DMS53 treated with DMSO at 0.1 percent for 48 hours (cell line): ENCODE measurements around the gene TMPRSS15.
A peak's percentile ranks its signal among the peaks of the same experiment; 100 is the strongest.

Experiments used
- DNase-seq: peaks from one replicate; lab custom pipeline; 2025; ENCODE audit not compliant: unreplicated experiment; lab: John Stamatoyannopoulos, UW

TMPRSS15 gene

GRCh38 chr21:18350216-18350615 is 53.4 kb downstream of the TMPRSS15 start:
- DNase-seq, result no peak

- no peak for DNase-seq
These were observed 54.1 kb downstream of the TMPRSS15 start for GRCh38 chr21:18349468-18349867.

GRCh38 chr21:18340387-18340942 is 63.1 kb downstream of the TMPRSS15 start:
- no peak for DNase-seq

GRCh38 chr21:18335651-18336236 is 67.8 kb downstream of the TMPRSS15 start:
- no peak for DNase-seq

- DNase-seq, result no peak
These were observed 69.5 kb downstream of the TMPRSS15 start for GRCh38 chr21:18334066-18334465.

GRCh38 chr21:18318156-18318555 is 85.4 kb downstream of the TMPRSS15 start:
- no peak for DNase-seq

- DNase-seq, result no peak
These were observed 105.4 kb downstream of the TMPRSS15 start for GRCh38 chr21:18298228-18298627.

- no peak for DNase-seq
These were observed 109.5 kb downstream of the TMPRSS15 start for GRCh38 chr21:18294100-18294499.

- no peak for DNase-seq
These were observed 113.7 kb downstream of the TMPRSS15 start for GRCh38 chr21:18289876-18290275.

- no peak for DNase-seq
These were observed 118.2 kb downstream of the TMPRSS15 start for GRCh38 chr21:18285379-18285778.

- DNase-seq, result peak; percentile 7
These were observed 127.8 kb downstream of the TMPRSS15 start for GRCh38 chr21:18275781-18276180.

- no peak for DNase-seq
These were observed 129.2 kb downstream of the TMPRSS15 start for GRCh38 chr21:18274370-18274769.

GRCh38 chr21:18273400-18273799 is 130.2 kb downstream of the TMPRSS15 start:
- DNase-seq, result no peak

GRCh38 chr21:18269856-18270255 is 133.7 kb downstream of the TMPRSS15 start:
- no peak for DNase-seq

- DNase-seq, result no peak
These were observed 134.7 kb downstream of the TMPRSS15 start for GRCh38 chr21:18268906-18269305.

GRCh38 chr21:18267496-18267895 is 136.1 kb downstream of the TMPRSS15 start:
- no peak for DNase-seq

GRCh38 chr21:18265944-18266343 is 137.6 kb downstream of the TMPRSS15 start:
- DNase-seq, result no peak

- DNase-seq, result no peak
These were observed 149.8 kb downstream of the TMPRSS15 start for GRCh38 chr21:18253799-18254198.

- DNase-seq, result no peak
These were observed 150.4 kb downstream of the TMPRSS15 start for GRCh38 chr21:18253221-18253620.

GRCh38 chr21:18252680-18253079 is 150.9 kb downstream of the TMPRSS15 start:
- DNase-seq, result no peak

GRCh38 chr21:18252256-18252655 is 151.3 kb downstream of the TMPRSS15 start:
- DNase-seq, result no peak

GRCh38 chr21:18251065-18251464 is 152.5 kb downstream of the TMPRSS15 start:
- no peak for DNase-seq

- DNase-seq, result no peak
These were observed 153.9 kb downstream of the TMPRSS15 start for GRCh38 chr21:18249672-18250071.
